Putamen (tissue), 1 donor: ENCODE measurements around the gene MAP3K20.
A peak's percentile ranks its signal among the peaks of the same experiment; 100 is the strongest.
"Not testable (repeated sequence)": the region's sequence is repeated elsewhere in the genome, so short reads cannot be mapped to it uniquely, and the experiment has no call there.

ENCODE experiments used
- DNase-seq: peaks from one replicate; pipeline ENCODE4 v3.0.0-alpha.2; 2016; ENCODE audit warnings: low spot score

Gene MAP3K20

DNA sequence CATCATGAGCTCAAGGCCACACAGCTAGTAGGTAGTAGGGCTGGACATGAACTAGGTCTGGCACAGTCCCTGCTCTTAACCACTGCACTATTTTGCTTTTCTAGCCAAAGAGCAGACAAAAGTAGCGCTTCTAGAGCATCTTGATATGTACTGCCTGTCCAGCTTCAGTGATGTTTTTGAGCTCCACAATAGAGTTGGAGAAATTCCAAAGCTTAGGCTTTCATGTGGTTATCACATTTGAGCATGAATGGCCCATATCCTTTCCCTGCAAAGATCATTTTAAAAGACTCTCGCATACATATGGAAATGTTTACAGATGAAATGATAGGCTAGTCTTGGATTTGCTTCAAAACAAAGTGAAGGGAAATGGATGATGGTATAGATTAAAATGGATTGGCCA, 128.7 kb downstream of the MAP3K20 start:
- DNase-seq, result no peak

DNA sequence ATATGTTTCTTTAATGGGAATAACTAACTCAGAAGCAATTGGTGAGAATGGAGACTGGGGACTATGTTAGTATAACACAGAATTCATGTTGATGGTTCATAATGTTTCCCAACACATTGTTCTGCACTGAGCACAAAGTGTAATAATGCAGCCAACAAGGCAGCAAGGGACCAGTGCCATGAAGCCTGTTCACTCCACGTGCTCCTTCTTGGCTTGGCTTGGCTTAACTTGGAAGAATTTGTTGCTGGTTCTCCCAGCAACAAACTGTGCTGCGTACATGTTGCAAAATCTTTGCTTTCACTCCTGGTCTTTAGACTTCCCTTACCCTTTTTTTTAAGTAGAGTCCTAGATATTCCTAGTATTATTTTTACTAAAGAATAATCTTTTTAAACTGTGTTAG, 129.7 kb downstream of the MAP3K20 start:
- DNase-seq, result peak; percentile 22

DNA sequence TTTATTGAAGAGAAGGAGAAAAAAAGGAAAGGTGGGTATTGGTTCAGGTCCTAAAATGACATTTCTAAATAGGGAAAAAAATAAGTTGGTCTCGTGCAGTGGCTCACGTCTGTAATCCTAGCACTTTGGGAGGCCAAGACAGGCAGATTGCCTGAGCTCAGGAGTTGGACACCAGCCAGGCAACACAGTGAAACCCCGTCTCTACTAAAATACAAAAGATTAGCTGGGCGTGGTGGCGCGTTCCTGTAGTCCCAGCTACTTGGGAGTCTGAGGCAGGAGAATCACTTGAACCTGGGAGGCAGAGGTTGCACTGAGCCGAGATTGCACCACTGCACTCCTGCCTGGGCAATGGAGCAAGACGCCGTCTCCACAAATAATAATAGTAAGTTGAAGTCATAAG, 131.5 kb downstream of the MAP3K20 start:
- not testable (repeated sequence) for DNase-seq

DNA sequence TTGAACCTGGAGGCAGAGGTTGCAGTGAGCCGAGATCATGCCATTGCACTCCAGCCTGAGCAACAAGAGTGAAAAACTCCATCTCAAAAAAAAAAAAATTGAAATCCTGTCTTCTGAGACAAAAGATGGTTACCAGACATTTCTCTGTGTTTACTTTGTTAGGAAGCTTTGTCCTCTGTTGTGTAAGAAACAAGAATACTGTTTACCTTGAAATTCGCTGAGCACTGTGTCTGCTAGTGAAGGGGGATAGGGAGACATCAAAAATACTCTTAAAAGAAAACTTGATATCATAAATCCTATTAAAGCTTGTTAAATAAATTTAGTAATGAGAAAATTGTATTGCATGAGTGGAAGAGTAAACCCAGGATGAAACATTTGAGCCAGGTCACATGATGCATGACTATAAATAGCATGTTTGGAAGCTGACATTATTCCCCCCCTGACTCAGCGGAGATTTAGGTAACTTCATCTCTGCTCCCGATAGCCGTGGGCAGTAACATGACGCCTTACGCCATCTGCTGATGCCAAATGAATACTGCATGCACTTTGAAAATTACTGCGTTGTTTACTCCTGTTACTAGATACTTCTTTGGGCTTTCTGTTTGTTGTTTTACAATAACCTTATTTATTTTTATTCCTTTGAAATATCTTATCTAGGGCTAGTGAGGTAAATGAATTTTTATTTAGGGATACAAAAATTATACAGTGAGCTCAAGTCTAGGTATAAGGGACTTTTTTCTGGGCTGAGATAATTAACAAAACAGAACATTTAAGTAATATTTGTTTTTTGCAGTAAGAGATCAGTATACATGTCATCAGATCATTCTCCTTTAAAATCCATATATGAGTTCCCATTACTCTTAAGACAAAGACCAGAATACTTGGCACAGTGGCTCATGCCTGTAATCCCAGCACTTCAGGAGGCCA, 134.9 kb downstream of the MAP3K20 start:
- DNase-seq, result peak; percentile 58

DNA sequence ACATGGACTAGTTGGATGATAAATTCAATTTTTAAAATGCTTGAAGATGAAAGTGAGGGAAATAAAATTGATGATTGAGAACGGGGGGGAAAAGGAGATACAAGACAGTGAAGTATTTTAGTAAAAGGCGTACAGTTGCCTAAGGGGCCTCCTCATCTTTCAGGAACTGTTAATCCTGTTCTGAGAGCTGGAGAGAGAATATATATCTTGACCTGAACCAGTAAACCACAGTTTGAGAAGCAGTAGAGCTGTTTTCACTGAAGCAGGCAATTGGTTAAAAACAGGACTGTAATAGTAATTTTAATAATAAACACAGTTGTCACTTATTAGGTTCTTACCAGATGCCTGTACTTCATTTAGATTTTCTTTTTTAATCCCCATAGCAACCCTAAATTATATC, 137.5 kb downstream of the MAP3K20 start:
- no peak for DNase-seq

DNA sequence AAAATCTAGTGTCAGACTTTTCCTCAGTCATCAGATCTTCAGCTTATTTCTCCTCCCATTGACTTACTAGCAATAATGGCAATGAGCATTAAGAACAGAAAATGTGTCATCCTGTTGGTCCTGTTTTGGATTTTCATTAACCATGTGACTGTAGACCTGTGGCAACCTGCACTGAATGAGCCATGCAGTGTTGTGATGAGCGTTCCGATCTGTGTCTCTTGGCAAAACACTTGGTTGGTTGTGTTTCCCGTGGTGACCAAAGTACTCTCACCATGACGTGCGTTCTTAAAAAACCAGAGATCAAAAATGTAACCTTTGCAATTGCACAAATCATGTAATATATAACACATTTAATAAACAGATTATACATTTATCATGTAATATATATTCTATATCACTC, 138.6 kb downstream of the MAP3K20 start:
- no peak for DNase-seq

DNA sequence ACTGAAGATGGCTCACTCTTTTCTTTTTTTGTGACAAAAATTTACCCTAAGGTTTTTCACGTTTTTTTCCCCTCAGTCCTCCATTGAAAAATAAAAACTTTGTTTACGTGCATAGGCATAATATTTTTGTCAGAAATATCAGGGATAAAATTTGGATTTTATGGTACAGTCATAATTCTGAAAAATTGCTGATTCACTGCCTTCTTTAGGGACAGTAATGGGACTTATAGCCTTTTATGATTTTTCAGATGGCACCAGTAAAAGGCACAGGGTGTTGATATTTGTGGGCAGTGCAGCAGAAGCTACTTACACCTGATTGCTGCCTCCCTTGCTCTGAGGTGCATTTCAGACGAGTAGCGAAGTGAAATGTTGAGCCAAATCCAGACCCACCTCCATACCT, 139.7 kb downstream of the MAP3K20 start:
- DNase-seq, result no peak

DNA sequence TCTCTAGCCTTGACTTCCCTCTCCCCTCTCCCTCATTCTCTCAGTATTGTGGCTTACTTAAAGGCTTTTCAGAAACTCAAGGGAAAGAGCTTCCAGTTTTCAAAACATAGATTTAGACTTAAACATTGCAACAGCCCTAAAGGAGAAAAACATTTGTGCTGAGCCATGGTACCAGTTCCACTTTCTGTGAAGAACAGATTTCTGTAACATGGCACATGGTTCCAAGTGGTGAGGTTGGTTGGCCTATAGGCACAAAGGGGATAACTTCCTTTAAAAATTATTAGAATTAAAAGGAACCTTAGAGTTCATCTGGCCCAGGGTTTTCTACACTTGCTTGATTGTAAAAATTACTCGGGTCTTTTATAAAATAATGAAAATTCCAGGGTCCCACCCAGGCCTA, 140.4 kb downstream of the MAP3K20 start:
- DNase-seq, result no peak

DNA sequence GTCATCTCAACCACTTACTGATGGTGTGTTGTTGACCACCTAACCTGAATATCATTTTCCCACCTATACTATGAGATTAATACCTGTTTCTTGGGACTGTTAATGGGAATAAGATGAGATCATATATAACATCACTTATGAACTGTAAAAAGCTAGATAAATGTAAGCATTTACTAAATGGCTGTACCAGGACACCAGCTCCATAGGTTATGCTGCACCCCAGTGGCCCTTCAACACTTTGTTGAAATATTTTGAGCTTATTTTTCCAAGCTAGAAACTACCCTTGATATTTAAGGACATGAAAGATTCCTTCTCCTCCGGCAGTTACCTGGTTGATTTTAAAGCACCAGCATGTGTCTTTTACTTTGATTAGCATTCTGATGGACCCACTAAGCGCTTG, 141.0 kb downstream of the MAP3K20 start:
- no peak for DNase-seq

DNA sequence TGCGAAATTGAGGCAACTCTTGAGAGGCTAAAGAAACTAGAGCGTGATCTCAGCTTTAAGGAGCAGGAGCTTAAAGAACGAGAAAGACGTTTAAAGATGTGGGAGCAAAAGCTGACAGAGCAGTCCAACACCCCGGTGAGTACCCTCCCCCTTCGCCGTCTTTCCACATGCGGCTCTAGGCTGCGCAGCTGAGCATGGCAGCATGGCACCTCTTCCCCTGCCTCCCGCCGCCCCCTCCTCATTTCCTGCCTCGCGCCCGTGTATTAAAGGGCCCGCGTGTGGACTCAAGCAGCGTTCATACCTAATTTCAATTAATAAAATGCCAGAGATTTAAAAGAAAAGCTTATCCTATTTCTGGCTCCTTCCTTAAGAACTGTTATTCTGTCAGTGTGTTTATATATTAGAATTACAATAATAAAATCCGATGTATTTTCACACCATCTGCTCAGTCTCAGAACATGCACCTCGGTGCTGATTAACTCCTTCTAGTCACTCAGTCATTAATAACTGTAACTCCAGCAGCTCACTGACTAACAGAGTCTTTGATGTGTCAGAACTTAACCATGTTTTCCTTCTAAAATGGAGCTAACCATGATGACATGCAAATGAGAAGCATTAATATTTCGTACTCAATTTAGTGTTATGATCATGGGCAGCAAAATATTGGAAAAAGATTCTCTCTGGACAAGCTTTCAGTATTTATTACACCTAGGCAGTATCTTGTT, 141.6 kb downstream of the MAP3K20 start:
- DNase-seq, result no peak

DNA sequence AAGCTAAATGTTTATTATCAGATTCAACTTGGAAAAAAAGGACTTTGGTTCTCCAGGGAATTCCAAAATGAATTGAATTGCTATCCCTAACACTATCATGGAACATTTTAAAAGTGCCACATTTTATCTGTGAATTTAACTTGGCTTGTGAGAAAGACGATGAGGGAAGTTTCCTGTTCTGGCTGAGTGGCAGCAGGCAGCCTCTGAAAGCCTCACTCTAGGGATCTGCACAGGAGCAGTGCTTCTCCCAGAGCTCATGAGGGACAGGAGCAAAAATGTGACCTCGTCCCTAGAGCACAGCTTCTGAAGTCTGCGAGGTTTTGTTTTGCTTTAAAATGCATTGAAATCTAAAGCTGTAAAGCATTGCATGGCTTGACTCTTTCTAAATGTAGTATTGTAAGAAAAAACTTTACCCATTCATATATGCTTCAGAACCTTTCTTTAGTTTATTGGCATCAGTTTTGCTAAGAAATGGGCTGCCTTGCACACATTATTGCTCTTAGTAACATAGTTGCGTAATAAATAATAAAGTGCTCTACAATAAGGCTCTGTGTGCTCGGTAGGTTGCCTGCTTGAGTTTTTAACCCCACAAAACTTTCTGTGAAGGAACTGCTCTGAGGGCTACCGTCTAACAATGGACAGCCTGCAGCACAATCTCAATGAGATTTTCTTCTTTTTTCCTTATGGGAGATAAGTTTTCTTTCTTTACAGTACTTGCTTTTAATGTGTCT, 142.8 kb downstream of the MAP3K20 start:
- DNase-seq, result no peak

DNA sequence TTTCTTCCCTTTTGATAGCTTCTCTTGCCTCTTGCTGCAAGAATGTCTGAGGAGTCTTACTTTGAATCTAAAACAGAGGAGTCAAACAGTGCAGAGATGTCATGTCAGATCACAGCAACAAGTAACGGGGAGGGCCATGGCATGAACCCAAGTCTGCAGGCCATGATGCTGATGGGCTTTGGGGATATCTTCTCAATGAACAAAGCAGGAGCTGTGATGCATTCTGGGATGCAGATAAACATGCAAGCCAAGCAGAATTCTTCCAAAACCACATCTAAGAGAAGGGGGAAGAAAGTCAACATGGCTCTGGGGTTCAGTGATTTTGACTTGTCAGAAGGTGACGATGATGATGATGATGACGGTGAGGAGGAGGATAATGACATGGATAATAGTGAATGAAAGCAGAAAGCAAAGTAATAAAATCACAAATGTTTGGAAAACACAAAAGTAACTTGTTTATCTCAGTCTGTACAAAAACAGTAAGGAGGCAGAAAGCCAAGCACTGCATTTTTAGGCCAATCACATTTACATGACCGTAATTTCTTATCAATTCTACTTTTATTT, 145.6 kb downstream of the MAP3K20 start:
- no peak for DNase-seq

DNA sequence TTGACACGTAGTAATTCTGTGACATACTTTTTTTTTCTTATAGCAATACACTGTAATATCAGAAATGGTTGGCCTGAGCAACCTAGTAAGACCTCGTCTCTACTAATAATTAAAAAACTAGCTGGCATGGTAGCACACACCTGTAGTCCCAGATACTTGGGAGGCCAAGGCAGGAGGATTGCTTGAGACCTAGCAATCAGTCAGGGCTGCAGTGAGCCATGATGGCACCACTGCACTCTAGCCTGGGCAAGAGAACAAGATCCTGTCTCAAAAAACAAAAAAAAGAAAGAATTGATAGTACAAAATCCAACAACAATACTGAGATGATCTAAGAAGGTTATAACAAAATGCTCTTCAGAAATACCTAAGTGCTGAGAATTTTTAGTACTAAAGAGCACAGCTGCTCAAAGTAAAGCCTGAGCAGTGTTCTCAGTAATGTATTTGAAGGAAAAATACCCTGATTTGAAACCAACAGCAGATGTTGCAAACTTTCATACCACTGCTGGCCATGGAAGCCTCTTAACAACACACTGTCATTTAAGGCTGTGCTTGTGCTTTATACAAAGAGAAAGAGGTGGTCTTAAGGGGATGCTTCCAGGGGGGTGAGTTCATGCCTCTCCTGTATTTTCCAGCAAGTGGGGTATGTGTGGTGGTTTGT, 146.4 kb downstream of the MAP3K20 start:
- no peak for DNase-seq

DNA sequence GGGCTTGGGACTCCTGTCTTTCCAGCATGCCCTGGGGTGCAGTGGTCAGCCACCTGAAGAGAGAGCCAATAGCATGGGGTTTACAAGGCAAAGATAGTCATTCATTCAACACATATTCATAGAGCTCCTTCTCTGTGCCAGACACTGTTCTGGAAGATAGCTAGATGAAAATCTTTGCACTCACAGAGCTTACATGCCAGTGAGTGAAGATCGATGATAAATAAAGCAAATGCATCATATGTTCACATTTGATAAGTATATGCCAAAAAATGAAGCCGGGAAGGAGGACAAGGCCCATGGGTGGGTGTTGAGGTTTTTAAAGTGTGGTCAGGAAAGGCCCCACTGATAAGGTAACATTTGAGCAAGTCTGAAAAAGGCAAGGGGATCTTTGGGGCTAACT, 148.2 kb downstream of the MAP3K20 start:
- no peak for DNase-seq

DNA sequence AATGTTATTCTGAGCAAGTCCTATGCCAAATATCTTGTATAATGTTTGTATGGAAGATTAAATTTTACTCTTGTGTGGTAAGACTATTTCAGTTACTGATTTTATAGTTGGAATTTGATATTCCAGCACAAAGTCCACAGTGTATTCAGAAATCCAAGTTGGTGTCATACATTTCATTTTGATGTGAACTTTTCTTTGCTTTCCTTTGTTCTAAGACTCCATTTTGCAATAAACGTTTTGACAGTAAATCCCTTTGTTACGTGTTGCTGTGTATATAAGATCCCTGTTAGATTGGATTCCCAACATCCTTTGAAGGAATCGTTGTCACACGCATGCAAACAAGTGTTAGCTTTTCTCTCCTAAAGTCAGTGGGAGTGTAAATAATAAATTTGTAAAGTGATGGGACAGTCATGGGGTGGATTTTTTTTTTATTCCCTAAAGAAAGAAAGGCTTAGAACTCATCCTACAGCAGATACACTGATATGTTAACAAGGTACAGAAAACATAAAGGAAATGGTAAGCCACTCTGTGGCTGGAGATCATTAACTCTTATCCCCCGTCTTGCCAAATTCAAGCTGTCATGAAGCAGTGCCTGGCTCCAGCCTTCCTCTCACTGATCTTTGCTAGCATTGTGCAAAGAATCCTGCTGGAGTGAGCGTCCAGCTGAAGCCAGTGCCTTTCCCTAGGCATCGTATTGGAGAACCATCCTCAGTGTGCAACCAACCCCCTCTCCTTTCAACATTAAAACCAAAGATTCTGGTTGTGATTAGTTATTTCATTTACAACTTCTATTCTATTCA, 151.5 kb downstream of the MAP3K20 start:
- no peak for DNase-seq

DNA sequence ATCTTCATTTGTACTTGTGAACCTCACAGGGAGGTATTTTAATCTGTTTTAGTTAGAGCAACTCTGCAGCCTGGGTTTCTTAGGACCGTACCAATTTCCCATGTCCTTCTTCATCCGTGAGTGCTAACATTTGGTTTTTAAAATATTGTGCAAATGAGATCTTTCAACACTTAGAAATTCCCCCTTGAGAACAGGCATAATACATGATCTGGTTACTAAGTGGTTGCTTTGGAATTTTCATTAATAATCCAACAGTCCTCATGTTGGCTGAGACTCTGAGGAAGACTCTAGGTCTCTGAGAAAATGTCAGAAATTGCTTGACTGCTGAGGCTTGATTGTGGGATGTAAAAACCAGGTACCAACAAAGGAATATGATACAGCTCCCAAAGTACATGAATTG, 153.4 kb downstream of the MAP3K20 start:
- DNase-seq, result no peak

DNA sequence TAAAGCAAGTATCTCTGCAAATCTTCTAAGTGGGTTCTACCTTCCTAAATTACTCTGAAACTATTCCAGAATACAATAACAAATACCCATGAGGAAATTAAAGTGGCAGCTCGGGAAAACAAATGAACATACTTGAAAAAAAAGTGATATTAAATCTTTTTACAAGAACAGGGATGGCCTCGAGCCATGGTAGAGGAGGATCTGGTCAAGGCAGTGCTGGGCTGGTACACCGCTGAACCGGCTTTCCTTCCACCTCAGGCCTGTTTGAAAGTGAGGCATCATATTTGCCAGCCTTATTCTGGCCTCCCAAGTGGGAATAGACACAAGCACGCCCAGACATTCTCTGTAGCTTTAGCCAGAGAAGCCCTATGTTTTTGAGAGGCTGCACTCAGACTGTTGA, 154.5 kb downstream of the MAP3K20 start:
- no peak for DNase-seq

DNA sequence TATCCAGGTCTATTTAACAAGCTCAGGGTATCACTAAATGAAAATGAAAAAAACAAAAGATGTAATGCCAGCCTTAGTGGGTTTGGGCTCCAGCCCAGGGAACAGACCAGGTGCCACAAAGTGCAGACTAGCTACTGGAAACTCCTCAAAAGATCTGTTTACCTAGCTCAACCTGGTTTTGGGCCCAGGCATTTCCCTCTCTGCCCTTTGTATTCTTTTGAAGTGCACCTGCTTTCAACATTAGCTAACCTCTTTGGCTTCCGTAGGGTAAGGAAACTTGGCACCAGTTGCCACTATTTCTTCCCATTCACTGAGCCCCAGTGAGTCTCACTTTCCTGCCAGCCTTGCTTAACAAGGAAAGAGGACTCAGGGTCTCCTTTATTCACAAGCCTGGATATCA, 155.4 kb downstream of the MAP3K20 start:
- no peak for DNase-seq

DNA sequence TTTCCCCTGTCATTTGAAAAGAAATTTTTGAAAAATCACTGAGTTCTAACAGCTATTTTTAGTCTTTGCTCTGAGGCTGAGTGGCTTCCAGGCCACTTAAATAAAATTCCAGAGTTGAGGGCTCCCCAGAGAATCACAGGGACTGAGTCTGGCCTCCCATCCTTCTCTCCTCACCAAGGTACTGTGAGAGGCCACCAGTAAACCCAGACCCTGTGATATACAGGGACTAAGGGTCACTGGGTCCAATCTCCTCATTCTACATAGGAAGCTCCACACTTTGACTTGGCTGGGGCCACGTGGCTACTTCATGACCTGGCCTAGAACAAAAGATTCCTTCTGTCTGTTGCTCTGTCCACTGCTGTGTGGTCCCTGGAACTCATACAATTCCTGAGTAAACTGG, 155.8 kb downstream of the MAP3K20 start:
- DNase-seq, result no peak

DNA sequence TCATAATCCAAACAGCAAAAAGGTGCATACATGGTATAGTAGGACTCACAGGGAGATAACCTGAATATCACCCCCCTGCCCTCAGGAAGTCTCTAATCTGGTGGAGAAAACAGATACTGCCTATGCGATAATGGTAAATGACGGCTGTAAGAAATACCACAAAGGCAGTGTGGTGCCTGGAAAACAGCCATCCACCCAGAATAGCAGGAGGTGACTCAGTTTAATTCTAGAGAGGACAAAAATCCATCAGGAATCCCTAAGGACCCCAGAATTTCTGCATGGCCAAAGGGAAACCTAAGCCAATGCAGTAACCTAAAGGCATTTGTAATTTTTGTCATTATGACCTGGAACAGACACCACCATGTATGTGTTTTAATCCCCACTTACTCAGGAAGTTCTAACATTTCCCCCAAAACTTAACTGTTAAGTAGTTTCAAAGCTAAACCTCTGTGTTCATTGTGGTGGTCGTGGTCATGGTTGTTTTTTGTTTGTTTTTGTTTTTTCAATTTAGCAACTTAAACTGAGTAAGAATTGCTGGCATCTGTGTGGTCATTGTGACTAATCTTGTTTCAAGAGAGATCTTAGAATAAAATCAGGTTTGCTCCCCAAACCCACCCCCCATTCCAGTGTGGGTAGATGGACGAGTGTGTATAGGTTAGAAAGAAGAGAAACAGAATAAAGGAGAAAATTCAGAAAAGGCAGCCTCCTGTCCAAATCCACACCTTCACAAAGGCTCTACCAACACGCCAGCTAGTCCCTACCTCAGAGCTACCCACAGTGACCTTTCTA, 157.5 kb downstream of the MAP3K20 start:
- no peak for DNase-seq
